Fibroblast of the conjunctiva (primary cell): ENCODE results near the gene CHRNB2.

Experiments
- DNase-seq: peaks from one replicate; pipeline ENCODE4 v3.0.0-alpha.2; 2010; ENCODE audit warnings: low read depth

Gene CHRNB2

GRCh38 chr1:154579374-154579773, 11.8 kb downstream of the CHRNB2 start:
- DNase-seq = no peak

GRCh38 chr1:154581766-154582165, 14.2 kb downstream of the CHRNB2 start:
- DNase-seq = no peak

GRCh38 chr1:154582885-154583284, 15.3 kb downstream of the CHRNB2 start:
- no peak for DNase-seq

DNA sequence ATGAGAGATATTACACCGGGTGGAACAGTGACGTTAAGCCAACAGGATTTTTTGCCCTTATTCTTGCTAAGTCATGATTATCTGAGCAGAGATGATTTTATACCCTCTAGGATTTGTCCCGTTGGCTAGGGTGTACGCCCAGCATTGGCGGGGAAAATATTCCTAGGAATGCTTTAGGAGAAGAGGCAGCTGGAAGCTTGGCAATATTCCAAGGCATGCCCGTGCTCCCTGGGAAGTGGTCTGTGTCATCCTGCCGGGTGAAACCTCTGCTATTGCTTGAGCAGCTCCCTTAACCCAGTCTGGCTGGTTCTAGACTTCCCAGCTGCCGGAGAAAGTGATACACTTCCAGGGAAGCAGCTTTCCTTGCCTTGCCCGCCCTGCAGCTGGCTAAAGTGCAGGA, 16.2 kb downstream of the CHRNB2 start:
- DNase-seq = no peak

GRCh38 chr1:154584267-154584994, 16.9 kb downstream of the CHRNB2 start:
- no peak for DNase-seq

GRCh38 chr1:154586231-154586630, 18.7 kb downstream of the CHRNB2 start:
- DNase-seq = no peak

DNA sequence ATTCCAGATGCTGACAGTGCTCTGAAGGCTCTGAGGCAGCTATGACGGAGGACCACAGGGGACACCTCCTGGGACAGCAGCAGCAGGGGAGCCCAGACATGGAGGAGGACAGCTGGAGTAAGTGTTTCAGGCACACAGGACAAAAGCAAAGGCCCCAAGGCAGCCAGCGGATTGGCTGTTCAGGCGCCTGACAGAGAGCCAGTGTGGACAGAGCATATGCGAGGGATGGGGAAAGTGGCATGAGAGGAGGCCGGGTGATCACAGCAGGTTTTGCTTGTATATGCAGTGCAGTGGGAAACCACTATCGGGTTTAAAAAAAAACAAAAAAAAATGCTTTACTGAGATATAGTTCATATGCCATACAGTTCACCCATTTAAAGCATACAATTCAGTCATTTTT, 19.1 kb downstream of the CHRNB2 start:
- no peak for DNase-seq

DNA sequence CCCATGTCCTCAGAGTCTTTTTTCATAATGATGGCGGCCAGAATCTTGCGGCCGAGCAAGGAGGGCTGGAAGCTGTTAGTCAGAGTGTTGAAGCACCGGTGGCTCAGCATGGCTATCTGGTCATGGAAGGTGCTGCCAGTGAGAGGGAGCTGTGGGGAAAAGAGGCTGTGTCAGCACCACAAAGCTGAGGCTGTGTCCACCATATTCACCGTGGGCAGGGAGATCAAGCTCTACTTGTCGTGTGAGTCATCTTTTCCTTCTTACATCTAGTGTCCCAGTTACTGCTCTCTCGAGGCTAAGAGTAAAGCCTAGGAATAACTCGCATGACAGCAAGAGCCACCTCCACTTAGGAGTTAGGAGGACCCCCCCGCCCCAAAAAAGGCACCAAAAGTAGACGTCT, 22.2 kb downstream of the CHRNB2 start:
- no peak for DNase-seq

- no peak for DNase-seq
These were observed 23.2 kb downstream of the CHRNB2 start for GRCh38 chr1:154590756-154591155.

DNA sequence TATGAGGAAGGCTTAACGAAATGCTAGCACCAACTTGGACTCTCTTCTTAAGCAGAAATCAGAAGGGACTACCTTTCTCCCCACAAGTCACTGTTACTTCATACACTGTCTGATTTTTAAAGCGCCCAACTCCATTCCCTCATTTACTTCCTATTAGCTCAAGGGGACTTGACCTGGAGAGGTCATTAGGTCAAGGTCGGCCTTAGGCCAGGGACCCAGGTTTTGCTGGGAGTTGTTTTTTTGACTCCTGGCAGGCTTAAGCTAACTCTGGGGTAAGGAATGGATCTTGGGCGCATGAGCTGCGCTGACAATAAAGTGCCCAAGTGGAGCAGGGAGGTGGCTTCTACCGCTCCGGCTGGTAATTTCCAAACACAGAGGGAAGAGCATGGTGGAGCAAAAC, 23.6 kb downstream of the CHRNB2 start:
- no peak for DNase-seq

DNA sequence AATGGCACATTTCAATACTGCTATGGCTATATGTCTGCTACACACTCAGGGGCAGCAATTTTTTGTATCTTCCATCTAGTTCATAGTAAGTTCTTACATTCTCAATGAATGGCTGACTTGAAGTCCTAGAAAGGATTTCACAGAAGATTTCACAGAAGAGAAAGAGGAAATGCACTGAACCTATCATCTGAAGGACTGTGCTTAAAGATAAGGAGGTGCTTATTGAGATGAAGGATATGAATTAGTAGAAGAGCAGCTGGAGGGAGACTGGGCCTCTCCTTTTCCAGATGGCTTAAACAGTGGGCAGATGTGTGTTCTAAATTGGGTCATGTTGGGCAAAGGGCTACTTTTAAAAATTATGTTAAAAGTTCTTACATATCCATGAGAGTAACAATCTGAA, 25.8 kb downstream of the CHRNB2 start:
- no peak for DNase-seq

- DNase-seq = no peak
These were observed 27.2 kb downstream of the CHRNB2 start for GRCh38 chr1:154594811-154595210.

GRCh38 chr1:154595621-154596020, 28.0 kb downstream of the CHRNB2 start:
- no peak for DNase-seq

- no peak for DNase-seq
These were observed 31.5 kb downstream of the CHRNB2 start for GRCh38 chr1:154598871-154599635.

- no peak for DNase-seq
These were observed 32.1 kb downstream of the CHRNB2 start for GRCh38 chr1:154599658-154600057.

DNA sequence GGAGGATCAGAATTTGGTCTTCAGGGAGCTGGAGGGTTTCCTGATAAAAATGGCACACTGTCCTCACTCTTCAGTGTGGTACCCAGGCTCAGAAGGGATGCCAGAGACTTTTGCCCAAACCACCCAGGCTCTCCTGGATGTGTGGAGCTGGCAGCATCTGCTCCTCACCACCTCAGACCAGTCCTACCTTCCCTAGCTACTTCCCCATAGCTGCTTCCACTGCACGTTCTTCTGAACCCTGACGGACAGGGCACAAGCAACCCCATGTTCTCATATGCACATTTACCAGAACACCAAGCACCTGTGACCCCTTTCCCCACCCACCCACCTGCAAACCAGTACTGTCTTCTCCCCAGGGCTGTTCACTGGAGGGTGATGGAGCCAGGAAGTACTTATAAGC, 35.7 kb downstream of the CHRNB2 start:
- no peak for DNase-seq

DNA sequence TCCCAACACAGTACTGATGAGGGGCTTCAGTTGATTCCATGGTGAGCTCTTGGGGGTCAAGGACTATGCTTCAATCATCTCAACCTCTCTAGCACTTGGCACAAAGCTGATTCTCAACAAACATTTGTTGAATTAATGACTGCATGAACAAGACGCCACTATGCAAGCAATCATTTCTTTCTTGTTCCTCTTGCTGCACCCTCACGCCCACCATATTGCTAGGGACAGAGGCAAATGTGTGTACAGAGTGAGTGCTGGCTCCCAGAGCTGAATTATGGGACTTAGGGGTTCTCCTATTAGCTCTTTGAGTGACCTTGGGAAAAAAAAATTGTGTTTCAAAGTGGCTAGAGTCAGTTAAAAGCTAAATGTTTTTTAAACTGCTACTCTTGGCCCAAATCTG, 38.0 kb downstream of the CHRNB2 start:
- DNase-seq = no peak

GRCh38 chr1:154607106-154607608, 39.6 kb downstream of the CHRNB2 start:
- DNase-seq = no peak

DNA sequence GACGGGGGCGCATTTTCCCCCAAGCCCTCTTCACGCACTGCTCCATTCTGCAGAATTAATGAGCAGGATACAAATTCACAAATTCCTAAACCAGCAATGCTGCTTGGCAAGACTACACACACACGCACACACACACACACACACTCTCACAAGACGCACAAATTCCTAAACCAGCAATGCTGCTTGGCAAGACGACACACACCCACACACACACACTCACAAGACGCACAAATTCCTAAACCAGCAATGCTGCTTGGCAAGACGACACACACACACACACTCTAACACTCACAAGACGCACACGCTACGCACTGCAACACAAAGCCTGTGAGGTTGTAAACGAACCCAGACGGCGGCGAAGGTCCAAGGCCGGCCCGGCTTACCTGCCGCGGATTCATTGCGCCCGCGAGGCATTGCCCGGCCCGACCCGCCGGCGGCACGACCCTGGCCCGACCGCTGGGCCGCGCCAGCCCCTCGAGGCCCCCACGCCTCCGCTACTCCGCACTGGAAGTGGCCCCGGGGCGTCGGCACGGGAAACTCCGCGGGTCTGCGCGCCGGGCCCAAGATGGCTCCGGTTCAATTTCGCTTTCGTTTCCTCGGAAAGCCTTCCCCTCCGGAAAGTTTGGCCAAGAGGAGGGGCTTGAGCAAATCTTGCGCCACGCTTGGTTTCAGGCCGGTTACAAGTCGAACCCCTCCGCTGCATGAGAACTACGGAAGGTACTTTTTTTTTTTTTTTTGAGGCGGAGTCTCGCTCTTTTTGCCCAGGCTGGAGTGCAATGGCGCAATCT, 40.2 kb downstream of the CHRNB2 start, which contains the start of gene ADAR:
ADAR (minus strand) TSS at position 578 of the 788 bp plus-strand sequence; CDS start at position 398, 180 bp downstream.
- DNase-seq = peak; percentile 97

DNA sequence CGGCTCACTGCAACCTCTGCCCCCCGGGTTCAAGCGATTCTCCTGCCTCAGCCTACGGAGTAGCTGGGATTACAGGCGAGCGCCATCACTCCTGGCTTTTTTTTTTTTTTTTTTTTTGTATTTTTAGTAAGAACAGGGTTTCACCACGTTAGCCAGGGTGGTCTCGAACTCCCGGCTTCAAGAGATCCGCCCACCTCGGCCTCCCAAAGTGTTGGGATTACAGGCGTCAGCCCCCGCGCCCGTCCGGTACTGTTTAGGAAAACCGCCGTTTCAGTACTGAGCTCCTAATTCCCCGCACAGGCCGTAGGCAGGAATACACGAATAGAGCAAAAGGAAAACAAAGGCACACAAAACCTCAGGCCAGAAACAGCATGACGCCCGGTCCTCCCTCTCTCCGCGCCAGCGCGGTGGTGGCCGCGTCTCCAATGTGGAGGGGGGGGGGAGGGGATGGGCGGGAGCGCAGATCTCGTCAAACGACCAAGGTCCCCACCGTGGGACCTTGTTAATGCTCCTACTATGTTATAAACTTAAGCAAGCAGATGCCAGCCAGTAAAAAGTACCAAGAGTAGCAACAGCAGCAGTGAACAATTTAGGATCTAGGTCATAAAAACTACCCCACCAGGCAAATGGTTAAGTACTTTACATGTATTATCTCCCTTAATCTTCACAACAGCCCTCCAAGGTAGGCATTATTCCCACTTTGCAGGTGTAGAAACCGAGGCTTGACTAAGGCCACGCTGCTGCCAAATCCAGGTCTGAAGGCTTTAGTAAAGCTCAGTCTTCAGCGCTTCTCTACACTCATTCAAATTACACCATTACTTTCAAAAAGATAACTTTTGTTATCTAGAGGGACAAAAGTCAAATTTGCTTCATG, 41.1 kb downstream of the CHRNB2 start:
- DNase-seq = no peak
